Tibial artery (tissue), 4 donors: ENCODE measurements around the gene KRR1.

Experiments
- DNase-seq, 2 donors: peaks; one replicate each; pipeline ENCODE4 v3.0.0-alpha.2; 2019
- H3K27ac ChIP-seq, 2 donors: fragments of 200-600 bp; sonication (generic) in 1 of 2; 1 replicate in 1 of 2; 2 replicates in 1 of 2; pipeline ENCODE4 v1.5.1; 2018 to 2019; ENCODE audit warnings: mild to moderate bottlenecking in 1 of 2
- H3K27me3 ChIP-seq, 2 donors: fragments of 200-600 bp; sonication (generic) in 1 of 2; one replicate each; pipeline versions ENCODE4 v1.5.1 to v1.6.0; 2016 to 2019
- H3K36me3 ChIP-seq, 3 donors: fragments of 200-600 bp; sonication (generic) in 2 of 3; one replicate each; pipeline ENCODE4 v1.5.1; 2016 to 2019; ENCODE audit warnings: mild to moderate bottlenecking in 2 of 3
- H3K4me1 ChIP-seq, 4 donors: fragments of 200-600 bp; sonication (generic) in 2 of 4; 1 replicate in 3 of 4; 2 replicates in 1 of 4; pipeline ENCODE4 v1.5.1; 2016 to 2019
- H3K4me3 ChIP-seq, 2 donors: fragments of 200-600 bp; sonication (generic) in 1 of 2; 1 replicate in 1 of 2; 2 replicates in 1 of 2; pipeline ENCODE4 v1.5.1; 2018 to 2019; ENCODE audit warnings: mild to moderate bottlenecking in 2 of 2
- H3K9me3 ChIP-seq, 3 donors: fragments of 200-600 bp; sonication (generic) in 1 of 3; one replicate each; pipeline ENCODE4 v1.5.1; 2016 to 2019
- intact Hi-C: fragments of 100-400 bp; cut with DNase I; formaldehyde crosslinking; loops from one replicate; pipeline ENCODE4 v1.15.0; 2023; ENCODE audit warnings: low total_unique reads
- TF ChIP-seq, protein P1 (sequence below), 2 experiments: fragments of 200-600 bp in 1 of 2; fragments of 450-650 bp in 1 of 2; IDR thresholded peaks; one replicate each; pipeline ENCODE4 v1.5.1; 2017 to 2019; ENCODE audit warnings: antibody characterized with exemption in 2 of 2, mild to moderate bottlenecking in 1 of 2, moderate library complexity in 1 of 2

KRR1 gene

DNA sequence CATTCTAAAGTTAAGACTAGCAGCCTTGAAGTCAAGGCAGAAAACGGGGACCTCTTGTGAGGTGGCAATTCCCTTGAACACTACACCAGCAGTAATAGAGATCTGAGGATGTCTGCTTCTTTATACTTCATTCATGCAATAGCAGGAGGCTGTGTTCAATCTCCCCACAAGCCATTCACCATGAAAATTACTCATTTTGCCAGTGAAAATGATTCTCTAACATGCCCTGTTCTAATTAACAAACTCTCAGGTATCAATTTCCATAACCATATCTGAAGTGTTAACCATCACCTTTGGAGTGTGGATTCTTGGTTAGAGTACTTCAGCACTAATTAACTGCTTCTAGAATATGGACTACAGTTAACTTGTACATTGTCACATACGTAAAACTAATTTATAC, 34.3 kb downstream of the KRR1 start:
- Histone ChIP-seq H3K36me3 (no peaks in the 10 kb centered on the region), H3K4me3 (no peak overlapping the region), H3K9me3 (no peaks in the 10 kb centered on the region), H3K27me3 (no peaks in the 10 kb centered on the region), H3K27ac (no peak overlapping the region), H3K4me1 (peaks cover 0 to 14% (median 5%) of the 10 kb centered on the region in 4 donors)
- TF ChIP-seq, protein P1, sequence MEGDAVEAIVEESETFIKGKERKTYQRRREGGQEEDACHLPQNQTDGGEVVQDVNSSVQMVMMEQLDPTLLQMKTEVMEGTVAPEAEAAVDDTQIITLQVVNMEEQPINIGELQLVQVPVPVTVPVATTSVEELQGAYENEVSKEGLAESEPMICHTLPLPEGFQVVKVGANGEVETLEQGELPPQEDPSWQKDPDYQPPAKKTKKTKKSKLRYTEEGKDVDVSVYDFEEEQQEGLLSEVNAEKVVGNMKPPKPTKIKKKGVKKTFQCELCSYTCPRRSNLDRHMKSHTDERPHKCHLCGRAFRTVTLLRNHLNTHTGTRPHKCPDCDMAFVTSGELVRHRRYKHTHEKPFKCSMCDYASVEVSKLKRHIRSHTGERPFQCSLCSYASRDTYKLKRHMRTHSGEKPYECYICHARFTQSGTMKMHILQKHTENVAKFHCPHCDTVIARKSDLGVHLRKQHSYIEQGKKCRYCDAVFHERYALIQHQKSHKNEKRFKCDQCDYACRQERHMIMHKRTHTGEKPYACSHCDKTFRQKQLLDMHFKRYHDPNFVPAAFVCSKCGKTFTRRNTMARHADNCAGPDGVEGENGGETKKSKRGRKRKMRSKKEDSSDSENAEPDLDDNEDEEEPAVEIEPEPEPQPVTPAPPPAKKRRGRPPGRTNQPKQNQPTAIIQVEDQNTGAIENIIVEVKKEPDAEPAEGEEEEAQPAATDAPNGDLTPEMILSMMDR (IDR thresholded peaks at IDR 0.05), result no peak
- no peak for DNase-seq
- intact Hi-C loops, result no loop called here

- intact Hi-C loops, result no loop called here
- TF ChIP-seq, protein P1 (IDR thresholded peaks at IDR 0.05), result no peak
- Histone ChIP-seq H3K36me3 (no peaks in the 10 kb centered on the region), H3K4me1 (peaks cover 0 to 7% (median 2%) of the 10 kb centered on the region in 4 donors), H3K9me3 (no peaks in the 10 kb centered on the region), H3K27me3 (no peaks in the 10 kb centered on the region), H3K27ac (no peak overlapping the region), H3K4me3 (no peak overlapping the region)
- no peak for DNase-seq
Observed at GRCh38 chr12:75476071-75476470, 35.3 kb downstream of the KRR1 start.

DNA sequence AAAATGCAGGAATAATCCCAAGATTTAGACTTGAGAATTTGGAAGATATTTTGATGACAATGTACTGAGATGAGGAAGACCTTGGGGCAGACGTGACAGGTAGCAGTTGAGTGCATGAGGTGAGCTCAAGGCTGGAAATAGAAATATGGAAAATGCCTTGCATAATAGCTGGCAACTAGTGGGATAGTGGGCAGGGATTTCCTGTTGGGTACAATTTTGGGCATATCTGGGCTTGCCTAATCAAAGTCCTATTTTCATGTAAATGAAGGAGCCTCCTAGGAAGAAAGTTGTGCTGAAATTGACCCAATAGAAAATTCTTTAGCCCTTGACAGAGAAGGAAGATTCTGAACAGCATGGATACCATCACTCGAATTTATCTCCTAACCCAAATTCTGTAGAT, 37.3 kb downstream of the KRR1 start:
- Histone ChIP-seq H3K36me3 (no peaks in the 10 kb centered on the region), H3K27me3 (no peaks in the 10 kb centered on the region), H3K9me3 (no peaks in the 10 kb centered on the region), H3K4me1 (no peaks in the 10 kb centered on the region), H3K27ac (no peak overlapping the region), H3K4me3 (no peak overlapping the region)
- TF ChIP-seq, protein P1 (IDR thresholded peaks at IDR 0.05), result no peak
- intact Hi-C loops, result no loop called here
- no peak for DNase-seq

- H3K9me3 ChIP-seq, result no peaks in the 10 kb centered on the region
- no peaks in the 10 kb centered on the region for H3K4me1 ChIP-seq
- H3K4me3 ChIP-seq, result no peak overlapping the region
- no peak for DNase-seq
- TF ChIP-seq, protein P1 (IDR thresholded peaks at IDR 0.05), result no peak
- no peaks in the 10 kb centered on the region for H3K27me3 ChIP-seq
- H3K36me3 ChIP-seq, result no peaks in the 10 kb centered on the region
- intact Hi-C loops, result no loop called here
- H3K27ac ChIP-seq, result no peak overlapping the region
Observed at GRCh38 chr12:75471902-75472890, 39.2 kb downstream of the KRR1 start.

DNA sequence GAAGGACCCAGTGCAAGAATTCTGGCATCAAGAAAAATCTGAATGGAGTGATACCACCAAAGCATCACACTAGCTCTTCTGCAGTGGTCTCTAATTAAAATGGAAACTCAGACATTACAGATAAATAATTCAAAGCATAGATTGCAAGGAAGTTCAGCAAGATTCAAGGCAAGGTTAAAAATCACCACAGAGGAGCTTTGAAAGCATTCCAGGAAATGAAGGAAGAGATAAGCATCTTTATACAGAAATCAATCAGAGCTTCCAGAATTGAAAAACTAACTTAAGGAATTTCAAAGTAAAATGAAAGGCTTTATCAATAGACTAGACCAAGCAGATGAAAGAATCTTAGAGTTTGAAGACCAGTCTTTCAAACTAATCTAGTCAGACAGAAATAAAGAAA, 51.2 kb downstream of the KRR1 start:
- peaks cover 0 to 12% (median 6%) of the 10 kb centered on the region in 3 donors for H3K9me3 ChIP-seq
- H3K27ac ChIP-seq, result no peak overlapping the region
- intact Hi-C loops, result no loop called here
- no peak overlapping the region for H3K4me3 ChIP-seq
- TF ChIP-seq, protein P1 (IDR thresholded peaks at IDR 0.05), result no peak
- no peaks in the 10 kb centered on the region for H3K27me3 ChIP-seq
- no peaks in the 10 kb centered on the region for H3K4me1 ChIP-seq
- H3K36me3 ChIP-seq, result no peaks in the 10 kb centered on the region
- DNase-seq, result no peak
